Right forelimb (tissue), 1 donor: ENCODE results near the gene CISD1.
A peak's percentile ranks its signal among the peaks of the same experiment; 100 is the strongest.
"Not testable (repeated sequence)": the region's sequence is repeated elsewhere in the genome, so short reads cannot be mapped to it uniquely, and the experiment has no call there.

ENCODE experiments used
- DNase-seq: peaks from one replicate; pipeline ENCODE4 v3.0.0-alpha.2; 2018

The CISD1 gene

DNA sequence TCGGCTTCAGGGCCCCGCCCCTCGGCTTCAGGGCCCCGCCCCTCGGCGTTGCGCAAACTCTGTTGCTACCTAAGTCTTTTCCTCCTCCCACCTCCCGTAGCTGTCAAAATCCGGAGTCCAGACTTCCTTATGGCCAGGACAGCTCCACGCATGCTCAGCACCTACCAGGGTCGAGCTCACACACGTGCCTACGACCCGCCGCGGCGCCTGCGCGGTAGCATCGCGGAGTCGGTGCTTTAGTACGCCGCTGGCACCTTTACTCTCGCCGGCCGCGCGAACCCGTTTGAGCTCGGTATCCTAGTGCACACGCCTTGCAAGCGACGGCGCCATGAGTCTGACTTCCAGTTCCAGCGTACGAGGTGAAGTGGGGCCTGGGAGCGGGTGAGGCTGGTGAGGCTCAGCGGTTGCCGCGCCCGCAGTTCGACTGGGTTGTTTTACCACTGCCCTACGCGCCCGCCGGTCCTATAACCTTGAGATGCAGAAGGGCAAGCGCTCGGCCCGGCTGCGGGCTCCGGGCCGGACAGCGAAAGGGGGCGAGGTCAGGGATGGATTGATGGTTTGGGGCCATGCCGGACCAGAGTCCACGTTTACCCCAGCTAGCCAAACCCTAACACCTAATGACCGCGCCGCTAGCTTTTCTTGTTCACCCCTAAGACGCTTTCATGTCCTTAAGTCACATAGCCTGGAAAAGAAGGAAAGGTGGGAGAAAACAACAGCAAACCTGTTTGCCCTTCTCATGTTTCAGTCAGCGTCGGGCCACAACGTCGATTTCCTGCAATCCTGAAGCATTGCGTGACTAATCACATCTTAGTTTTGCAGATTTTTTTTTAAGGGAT is at the start of gene CISD1:
Gene CISD1, plus strand, starts transcription at position 217 of the 836 bp plus-strand sequence. Its CDS starts 112 bp downstream, at position 329.
- peak; percentile 94 for DNase-seq

GRCh38 chr10:58219875-58220274 is 49.1 kb upstream of the CISD1 start:
- DNase-seq: no peak

DNA sequence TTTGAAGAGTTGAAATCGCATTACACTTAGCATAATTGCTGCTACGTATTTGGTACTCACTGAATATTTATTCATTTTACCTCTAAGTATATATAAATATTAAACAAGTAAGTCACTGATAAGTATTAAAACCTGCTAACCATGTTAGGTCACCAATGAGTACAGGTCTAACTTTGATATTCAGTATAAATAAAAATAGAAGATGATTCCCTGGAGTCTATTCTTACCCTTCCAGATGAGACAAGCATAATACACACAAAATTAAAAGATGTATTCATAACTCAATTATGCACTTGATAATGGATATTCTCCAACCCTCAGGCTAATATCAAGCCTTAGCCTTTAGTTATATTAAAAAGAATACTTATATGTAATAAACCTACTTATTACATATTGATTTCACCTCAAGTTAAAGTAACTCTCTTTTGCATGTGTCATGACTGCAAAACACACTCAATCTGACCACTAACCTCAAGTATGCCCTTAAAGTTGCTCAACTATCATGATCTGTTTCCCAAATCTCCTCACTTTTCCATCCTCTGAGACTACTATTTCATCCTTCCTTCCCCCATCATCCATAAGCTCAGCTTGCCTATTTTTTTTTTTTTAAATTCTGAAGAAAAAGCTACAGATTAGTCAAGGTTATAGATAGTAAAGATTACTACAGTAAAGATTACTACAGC is 48.1 kb upstream of the CISD1 start:
- DNase-seq: no peak

DNA sequence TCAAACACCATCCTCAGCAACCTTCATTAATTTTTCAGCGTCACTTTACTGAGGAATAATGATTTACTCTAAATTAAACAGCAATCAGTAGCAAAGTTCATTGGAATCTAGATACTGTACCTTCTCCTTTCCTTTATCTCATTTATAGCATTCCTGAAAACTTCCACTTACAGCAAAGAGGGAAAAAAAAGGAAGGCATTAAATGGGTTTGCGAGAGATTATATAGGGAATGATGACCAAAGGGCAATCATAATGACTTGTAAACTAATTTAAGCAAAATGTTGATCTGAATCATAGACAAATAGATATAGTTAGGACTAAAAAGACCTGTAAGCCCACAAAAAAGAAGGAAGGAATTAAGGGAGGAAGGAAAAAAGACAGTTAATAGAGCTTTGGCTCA is 43.3 kb upstream of the CISD1 start:
- DNase-seq: no peak

DNA sequence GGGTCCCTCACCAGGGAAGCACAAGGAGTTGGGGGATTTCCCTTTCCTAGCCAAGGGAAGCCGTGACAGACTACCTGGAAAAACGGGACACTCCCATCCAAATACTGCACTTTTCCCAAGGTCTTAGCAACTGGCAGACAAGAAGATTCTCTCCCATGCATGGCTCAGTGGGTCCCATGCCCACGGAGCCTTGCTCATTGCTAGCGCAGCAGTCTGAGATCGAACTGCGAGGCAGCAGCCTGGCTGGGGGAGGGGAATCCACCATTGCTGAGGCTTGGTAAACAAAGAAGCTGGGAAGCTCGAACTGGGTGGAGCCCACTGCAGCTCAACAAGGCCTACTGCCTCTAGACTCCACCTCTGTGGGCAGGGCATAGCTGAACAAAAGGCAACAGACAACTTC is 39.1 kb upstream of the CISD1 start:
- DNase-seq: not testable (repeated sequence)

GRCh38 chr10:58237014-58237834 is 31.7 kb upstream of the CISD1 start:
- DNase-seq: no peak

DNA sequence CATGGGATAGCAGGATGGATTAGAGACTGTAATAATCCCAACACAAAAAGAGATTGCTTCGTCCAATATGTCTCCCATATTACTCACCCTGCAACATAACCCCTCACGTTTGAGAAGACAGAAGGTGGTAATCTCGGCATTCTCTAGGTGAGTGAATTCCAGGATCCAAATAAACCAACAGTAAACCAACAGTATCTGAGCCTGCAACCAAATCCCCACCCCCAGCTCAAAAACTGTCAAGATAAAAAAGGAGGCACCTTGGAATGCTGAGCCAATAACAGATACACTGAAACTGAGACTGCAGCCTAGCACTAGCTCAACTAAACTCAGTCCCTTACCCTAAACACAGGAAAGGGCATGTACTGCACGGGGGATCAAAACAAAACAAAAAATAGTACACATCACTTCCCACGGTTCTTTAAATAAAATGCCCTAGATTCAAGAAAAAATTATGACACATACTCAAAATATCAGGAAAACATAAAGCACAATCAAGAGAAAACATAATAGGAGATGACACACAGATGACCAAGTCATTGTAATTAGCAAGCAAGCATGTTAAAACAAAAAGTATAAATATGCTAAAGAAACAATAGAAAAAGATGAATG is 29.3 kb upstream of the CISD1 start:
- DNase-seq: no peak

DNA sequence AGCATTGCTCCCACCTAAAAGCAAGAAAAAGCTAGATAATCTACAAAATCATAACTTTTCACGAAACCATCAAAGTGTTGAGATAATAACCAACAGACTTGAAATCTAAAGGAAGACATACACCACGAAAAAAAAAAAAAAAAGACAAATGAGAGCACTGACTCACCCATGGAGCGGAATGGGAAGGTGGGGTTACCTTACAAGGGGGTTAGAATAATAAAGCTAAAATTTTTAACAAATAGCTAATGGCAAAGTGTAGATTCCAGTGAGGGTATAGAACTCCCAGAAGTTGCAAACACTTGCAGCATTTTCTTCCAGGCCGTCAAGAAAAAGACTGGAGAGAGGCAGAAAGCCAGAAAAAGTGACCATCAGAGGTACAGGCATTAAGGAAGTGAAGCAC is 28.4 kb upstream of the CISD1 start:
- no peak for DNase-seq

DNA sequence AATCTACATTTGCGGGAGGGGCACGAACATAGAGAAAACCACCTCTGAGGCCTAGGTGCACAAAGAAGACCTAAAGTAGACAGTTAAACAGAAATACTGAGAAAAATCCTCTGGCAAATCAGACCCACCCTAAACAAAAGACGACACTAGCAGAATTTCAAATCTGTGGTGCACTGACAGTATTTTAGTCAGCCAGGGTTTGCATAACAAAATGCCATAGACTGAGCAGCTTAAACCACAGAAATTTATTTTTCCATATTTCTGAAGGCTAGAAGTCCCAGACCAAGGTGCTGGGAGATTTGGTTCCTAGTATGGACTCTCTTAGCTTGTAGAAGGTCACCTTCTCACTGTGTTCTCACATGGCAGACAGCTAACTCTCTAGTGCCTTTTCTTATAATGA is 27.6 kb upstream of the CISD1 start:
- no peak for DNase-seq

DNA sequence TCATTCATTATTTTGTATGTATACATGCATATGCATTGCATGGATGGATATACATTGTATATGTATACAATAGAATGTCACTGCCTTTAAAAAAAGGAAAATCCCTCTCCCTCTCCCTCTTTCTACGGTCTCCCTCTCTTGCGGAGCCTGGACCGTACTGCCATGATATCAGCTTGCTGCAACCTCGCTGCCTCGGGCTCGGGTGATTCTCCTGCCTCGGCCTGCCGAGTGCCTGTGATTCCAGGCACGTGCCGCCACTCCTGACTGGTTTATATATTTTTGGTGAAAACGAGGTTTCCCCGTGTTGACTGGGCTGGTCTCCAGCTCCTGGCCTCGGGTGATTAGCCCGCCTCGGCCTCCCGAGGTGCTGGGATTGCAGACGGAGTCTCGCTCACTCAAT is 25.7 kb upstream of the CISD1 start:
- DNase-seq: no peak

GRCh38 chr10:58243801-58244200 is 25.2 kb upstream of the CISD1 start:
- not testable (repeated sequence) for DNase-seq

GRCh38 chr10:58244242-58244641 is 24.7 kb upstream of the CISD1 start:
- not testable (repeated sequence) for DNase-seq

- DNase-seq: not testable (repeated sequence)
These were observed 24.3 kb upstream of the CISD1 start for GRCh38 chr10:58244666-58245065.

GRCh38 chr10:58253184-58253583 is 15.8 kb upstream of the CISD1 start:
- DNase-seq: no peak

DNA sequence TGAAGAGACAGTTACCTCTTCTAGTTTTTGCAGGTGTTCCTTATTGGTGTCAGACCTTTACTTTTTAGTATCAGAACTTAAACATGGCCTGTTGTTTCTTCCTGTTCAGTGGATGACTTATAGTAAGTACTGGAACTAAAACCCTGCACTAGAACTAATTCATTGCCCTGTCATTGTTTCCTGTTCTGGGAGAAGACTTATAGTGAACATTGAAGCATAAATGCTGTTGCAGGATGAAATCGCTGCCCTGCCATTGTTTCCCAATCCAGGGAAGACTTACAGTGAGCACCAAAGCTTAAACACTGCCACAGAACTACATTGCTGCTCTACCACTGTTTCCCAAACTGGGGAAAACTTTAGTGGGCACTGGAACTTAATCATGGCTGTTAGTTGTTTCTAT is 14.3 kb upstream of the CISD1 start:
- no peak for DNase-seq

DNA sequence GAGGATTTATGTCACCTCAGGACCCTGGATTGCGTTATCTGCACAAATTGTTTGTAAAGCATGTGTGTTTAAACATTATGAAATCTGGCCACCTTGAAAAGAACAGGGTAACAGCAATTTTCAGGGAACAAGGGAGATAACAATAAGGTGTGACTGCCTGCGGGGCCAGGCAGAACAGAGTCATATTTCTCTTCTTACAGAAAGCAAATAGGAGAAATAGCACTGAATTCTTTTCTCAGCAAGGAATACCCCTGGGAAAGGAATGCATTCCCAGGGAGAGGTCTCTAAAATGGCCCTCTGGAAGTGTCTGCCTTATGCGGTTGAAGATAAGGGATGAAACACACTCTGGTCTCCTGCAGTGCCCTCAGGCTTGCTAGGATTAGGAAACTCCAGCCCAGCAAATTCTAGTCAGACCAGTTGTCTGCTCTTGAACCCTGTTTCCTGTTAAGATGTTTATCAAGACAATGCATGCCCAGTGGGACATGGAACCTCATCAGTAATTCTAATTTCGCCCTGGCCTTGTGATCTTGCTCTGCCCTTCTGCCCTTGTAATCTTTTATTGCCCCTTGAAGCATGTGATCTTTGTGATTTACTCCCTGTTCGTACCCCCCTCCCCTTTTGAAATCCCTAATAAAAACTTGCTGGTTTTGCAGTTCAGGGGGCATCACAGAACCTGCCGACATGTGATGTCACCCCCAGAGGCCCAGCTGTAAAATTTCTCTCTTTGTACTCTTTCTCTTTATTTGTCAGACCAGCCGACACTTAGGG is 12.8 kb upstream of the CISD1 start:
- not testable (repeated sequence) for DNase-seq

GRCh38 chr10:58258977-58259692 is 9.8 kb upstream of the CISD1 start:
- no peak for DNase-seq

DNA sequence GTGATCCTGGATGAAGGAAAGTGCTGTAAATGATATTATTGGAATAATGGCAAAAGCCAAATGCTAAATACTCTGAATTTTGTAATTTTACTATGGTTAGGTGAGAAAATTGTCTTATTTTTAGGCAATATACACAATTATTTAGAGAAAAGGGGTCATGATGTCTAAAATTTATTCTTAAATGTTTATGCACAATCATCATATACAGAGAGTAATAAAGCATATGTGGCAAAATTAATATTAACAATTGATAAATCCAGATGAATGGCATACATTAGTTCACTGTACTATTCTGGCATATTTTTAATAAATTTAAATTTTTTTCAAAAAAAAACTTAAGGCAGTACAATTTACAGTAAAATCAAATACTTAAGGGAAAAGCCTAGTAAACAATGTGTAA is 8.6 kb upstream of the CISD1 start:
- no peak for DNase-seq

DNA sequence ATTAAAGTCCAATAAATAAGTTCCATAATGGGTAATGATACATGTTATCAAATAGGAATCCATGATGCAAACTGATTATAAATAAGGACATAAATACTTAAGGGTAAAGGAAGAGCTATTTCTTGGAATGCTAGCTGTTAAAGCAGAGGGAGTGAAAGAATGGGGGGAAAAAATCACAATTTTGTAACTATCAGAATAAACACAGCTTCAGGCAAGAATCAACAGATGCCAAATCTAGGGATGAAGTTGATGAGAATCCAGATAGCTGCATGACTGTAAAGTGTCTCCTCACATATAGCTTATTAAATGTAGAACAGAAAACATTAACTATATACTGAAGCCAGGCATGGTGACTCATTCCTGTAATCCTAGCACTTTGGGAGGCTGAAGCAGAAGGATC is 6.2 kb upstream of the CISD1 start:
- DNase-seq: no peak

GRCh38 chr10:58264780-58265179 is 4.2 kb upstream of the CISD1 start:
- no peak for DNase-seq

- no peak for DNase-seq
These were observed 3.7 kb upstream of the CISD1 start for GRCh38 chr10:58265249-58265648.
